Measurements from ENCODE around the gene STX2.

STX2 gene

GRCh38 chr12:130764475-130765185 is 74.4 kb downstream of the STX2 start:
- H3K9me3 ChIP-seq, result no peaks in the 10 kb centered on the region
- DNase-seq, result no peak
- H3K27me3 ChIP-seq, result peaks cover 0 to 28% of the 10 kb centered on the region in 2 donors
- no peak overlapping the region for H3K4me3 ChIP-seq
- no peak overlapping the region for H3K27ac ChIP-seq
- H3K4me1 ChIP-seq, result no peaks in the 10 kb centered on the region
- intact Hi-C loops (cut with DNase I; ENCODE audit: low total_unique reads), result no loop called here
- TF ChIP-seq, protein P1, sequence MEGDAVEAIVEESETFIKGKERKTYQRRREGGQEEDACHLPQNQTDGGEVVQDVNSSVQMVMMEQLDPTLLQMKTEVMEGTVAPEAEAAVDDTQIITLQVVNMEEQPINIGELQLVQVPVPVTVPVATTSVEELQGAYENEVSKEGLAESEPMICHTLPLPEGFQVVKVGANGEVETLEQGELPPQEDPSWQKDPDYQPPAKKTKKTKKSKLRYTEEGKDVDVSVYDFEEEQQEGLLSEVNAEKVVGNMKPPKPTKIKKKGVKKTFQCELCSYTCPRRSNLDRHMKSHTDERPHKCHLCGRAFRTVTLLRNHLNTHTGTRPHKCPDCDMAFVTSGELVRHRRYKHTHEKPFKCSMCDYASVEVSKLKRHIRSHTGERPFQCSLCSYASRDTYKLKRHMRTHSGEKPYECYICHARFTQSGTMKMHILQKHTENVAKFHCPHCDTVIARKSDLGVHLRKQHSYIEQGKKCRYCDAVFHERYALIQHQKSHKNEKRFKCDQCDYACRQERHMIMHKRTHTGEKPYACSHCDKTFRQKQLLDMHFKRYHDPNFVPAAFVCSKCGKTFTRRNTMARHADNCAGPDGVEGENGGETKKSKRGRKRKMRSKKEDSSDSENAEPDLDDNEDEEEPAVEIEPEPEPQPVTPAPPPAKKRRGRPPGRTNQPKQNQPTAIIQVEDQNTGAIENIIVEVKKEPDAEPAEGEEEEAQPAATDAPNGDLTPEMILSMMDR (IDR thresholded peaks at IDR 0.05), result no peak
- H3K36me3 ChIP-seq, result no peaks in the 10 kb centered on the region

GRCh38 chr12:130764073-130764472 is 75.0 kb downstream of the STX2 start:
- no peaks in the 10 kb centered on the region for H3K4me1 ChIP-seq
- H3K36me3 ChIP-seq, result no peaks in the 10 kb centered on the region
- TF ChIP-seq, protein P1 (IDR thresholded peaks at IDR 0.05), result no peak
- no peaks in the 10 kb centered on the region for H3K9me3 ChIP-seq
- peaks cover 0 to 28% of the 10 kb centered on the region in 2 donors for H3K27me3 ChIP-seq
- H3K4me3 ChIP-seq, result no peak overlapping the region
- DNase-seq, result no peak
- H3K27ac ChIP-seq, result no peak overlapping the region
- intact Hi-C loops (cut with DNase I; ENCODE audit: low total_unique reads), result no loop called here

DNA sequence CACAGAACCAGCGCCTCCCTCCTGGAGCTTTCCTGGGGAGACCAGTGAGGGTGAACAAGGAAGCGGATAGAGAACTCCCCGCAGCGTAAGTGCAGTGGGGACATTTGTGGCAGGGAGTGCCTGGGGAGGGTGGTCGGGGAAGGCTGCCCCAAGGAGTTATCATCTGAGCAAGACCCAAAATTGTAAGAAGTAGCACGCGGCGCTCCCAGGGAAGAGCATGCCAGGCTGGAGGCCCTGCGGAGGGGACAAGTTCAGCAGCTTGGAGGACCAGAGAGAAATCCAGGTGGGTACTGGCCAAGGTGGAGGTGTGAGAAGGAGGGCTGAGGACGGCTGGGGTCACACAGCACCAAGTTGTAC is 76.8 kb downstream of the STX2 start:
- Histone ChIP-seq H3K27me3 (peaks cover 0 to 28% of the 10 kb centered on the region in 2 donors), H3K9me3 (no peaks in the 10 kb centered on the region), H3K36me3 (no peaks in the 10 kb centered on the region), H3K4me3 (no peak overlapping the region), H3K4me1 (no peaks in the 10 kb centered on the region), H3K27ac (no peak overlapping the region)
- no peak for DNase-seq
- intact Hi-C loops (cut with DNase I; ENCODE audit: low total_unique reads), result no loop called here
- TF ChIP-seq, protein P1 (IDR thresholded peaks at IDR 0.05), result no peak

DNA sequence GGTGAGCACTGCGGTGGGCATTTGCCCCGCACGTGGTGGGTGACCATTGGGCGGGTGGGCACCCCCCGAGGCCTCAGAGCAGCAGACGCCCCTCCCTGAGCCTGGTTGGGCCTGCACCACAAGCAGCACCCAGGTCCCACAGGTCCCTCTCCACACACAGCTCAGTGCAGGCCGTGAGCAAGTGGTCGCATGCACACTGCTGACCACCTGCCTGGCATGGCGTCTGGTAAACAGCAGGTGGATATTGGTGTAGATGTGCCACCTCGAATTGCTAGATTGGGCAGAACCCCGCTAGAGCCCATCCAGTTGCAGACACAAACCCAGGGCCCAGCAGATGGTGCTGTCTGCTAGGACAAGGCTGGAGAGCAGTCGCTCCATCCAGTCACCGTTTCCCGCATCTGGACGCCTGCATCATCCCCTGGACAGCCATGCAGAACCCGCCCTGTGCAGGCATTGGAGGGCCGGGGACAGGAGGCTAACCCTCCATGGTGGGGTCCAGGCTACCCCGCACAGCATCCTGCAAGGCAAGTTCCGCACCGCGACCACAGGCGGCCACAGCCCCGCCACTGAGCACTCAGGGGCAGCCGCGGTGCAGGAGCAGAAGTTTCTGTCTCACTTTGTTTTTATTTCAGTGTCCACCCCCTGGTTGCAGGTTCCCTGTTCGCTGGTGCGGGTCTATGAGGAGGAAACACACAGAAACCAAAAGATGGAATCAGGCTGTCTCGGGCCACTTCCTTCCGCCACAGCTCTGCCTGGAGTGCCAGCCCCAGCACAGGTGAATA is 77.3 kb downstream of the STX2 start:
- Histone ChIP-seq H3K9me3 (no peaks in the 10 kb centered on the region), H3K4me3 (no peak overlapping the region), H3K36me3 (no peaks in the 10 kb centered on the region), H3K27ac (no peak overlapping the region), H3K27me3 (peaks cover 0 to 28% of the 10 kb centered on the region in 2 donors), H3K4me1 (no peaks in the 10 kb centered on the region)
- intact Hi-C loops (cut with DNase I; ENCODE audit: low total_unique reads), result no loop called here
- TF ChIP-seq, protein P1 (IDR thresholded peaks at IDR 0.05), result no peak
- no peak for DNase-seq

DNA sequence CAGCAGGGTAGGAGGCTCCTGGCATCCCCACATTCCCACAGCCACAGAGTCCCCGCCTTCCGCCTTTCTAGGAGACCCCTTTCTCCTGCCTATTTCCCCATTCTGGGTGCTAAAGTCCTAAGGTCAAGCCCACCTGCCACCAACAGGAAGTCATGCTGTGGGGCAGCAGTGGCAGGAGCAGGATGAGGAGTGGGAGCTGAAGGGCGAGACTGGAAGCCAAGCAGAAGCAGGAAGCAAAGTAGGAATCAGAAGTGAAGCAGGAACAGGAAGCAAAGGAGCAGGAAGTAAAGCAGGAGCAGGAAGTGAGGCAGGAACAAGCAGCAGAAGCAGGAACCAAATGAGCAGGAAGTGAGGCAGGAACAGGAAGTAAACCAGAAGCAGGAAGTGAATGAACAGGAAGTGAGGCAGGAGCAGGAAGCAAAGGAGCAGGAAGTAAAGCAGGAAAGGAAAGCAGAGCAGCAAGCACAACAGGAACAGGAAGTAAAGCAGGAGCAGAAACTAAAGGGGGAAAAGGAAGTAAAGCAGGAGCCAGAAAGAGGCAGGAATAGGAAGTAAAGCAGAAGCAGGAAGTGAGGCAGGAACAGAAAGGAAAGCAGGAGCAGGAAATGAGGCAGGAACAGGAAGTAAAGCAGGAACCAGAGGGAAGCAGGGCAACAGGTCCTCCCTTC is 84.7 kb downstream of the STX2 start:
- Histone ChIP-seq H3K4me1 (no peaks in the 10 kb centered on the region), H3K27me3 (peaks cover 0 to 22% of the 10 kb centered on the region in 2 donors), H3K4me3 (no peak overlapping the region), H3K9me3 (no peaks in the 10 kb centered on the region), H3K27ac (no peak overlapping the region), H3K36me3 (no peaks in the 10 kb centered on the region)
- TF ChIP-seq, protein P1 (IDR thresholded peaks at IDR 0.05), result no peak
- no peak for DNase-seq
- intact Hi-C loops (cut with DNase I; ENCODE audit: low total_unique reads), result no loop called here

All from tibial artery (tissue), 4 donors.